K562 (cell line): ENCODE results near the gene DNAH10. TPM values are rescaled to one million over a fixed set of nuclear protein-coding genes. Genes with fewer than 3 reads are reported as not detected.

Experiments
- BCOR ChIP-seq: fragments of 450-650 bp; IDR thresholded peaks from 2 replicates; pipeline ENCODE4 v1.6.1; 2016
- ESRRA ChIP-seq: fragments of 450-650 bp; IDR thresholded peaks from 2 replicates; pipeline ENCODE4 v1.6.1; 2014; ENCODE audit warnings: low read depth, mild to moderate bottlenecking, moderate library complexity, borderline replicate concordance
- EWSR1 ChIP-seq: fragments of 450-650 bp; IDR thresholded peaks from 2 replicates; pipeline ENCODE4 v1.6.1; 2018; ENCODE audit warnings: borderline replicate concordance, mild to moderate bottlenecking, low read depth, moderate library complexity; ENCODE audit not compliant: partially characterized antibody
- GATAD2B ChIP-seq: fragments of 450-650 bp; IDR thresholded peaks from 2 replicates; pipeline ENCODE4 v1.6.1; 2017; ENCODE audit warnings: mild to moderate bottlenecking, borderline replicate concordance
- HIVEP1 ChIP-seq: fragments of 250-450 bp; sonication (Bioruptor Pico); IDR thresholded peaks from 2 replicates; pipeline ENCODE4 v1.4.0; 2020; ENCODE audit warnings: mild to moderate bottlenecking
- KLF16 ChIP-seq: IDR thresholded peaks from 2 replicates; pipeline ENCODE4 v1.6.1; 2016; ENCODE audit warnings: antibody characterized with exemption
- MEIS2 ChIP-seq: fragments of 450-650 bp; IDR thresholded peaks from 2 replicates; pipeline ENCODE4 v1.6.1; 2014; ENCODE audit warnings: mild to moderate bottlenecking; ENCODE audit not compliant: partially characterized antibody
- PML ChIP-seq: IDR thresholded peaks from 2 replicates; pipeline ENCODE4 v1.6.1; 2012; ENCODE audit warnings: low read length, inconsistent platforms
- PTBP1 ChIP-seq: fragments of 200-400 bp; formaldehyde crosslinking; IDR thresholded peaks from 2 replicates; pipeline ENCODE4 v1.6.1; 2017; ENCODE audit warnings: low read depth, low read length
- SOX6 ChIP-seq: fragments of 450-650 bp; IDR thresholded peaks from 2 replicates; pipeline ENCODE4 v1.6.1; 2014; ENCODE audit warnings: mild to moderate bottlenecking
- TAL1 ChIP-seq: fragments of 450-650 bp; IDR thresholded peaks from 2 replicates; pipeline ENCODE4 v1.6.1; 2016; ENCODE audit warnings: mild to moderate bottlenecking
- ZFP1 ChIP-seq: fragments of 450-650 bp; formaldehyde crosslinking; IDR thresholded peaks from 2 replicates; pipeline ENCODE4 v1.4.0; 2020; ENCODE audit warnings: mild to moderate bottlenecking, mixed read lengths
- ZNF316 ChIP-seq: fragments of 450-650 bp; IDR thresholded peaks from 2 replicates; pipeline ENCODE4 v1.6.1; 2016
- polyA plus RNA-seq, 8 experiments: library from polyadenylated mRNA; depleted of rRNA in 4 of 8; stranded (reverse) in 5 of 8; unstranded in 3 of 8; fragments of >200 nt; fragmentation: Nextera tagmentation in 2 of 8; fragmentation: Illumina TruSeq in 1 of 8; extraction: Ambion mirVana in 2 of 8; extraction: Trizol in 1 of 8; gene quantifications; 2 replicates each; pipeline versions ENCODE4 v1.2.1 to v1.2.3, GENCODE V29; 2011 to 2014; ENCODE audit warnings: inconsistent platforms in 1 of 8, missing spikeins in 1 of 8
- total RNA-seq, 7 experiments: library from RNA; depleted of rRNA in 6 of 7; stranded (reverse); fragments of >200 nt in 6 of 7; fragmentation: Illumina TruSeq in 2 of 7; extraction: Trizol in 2 of 7; gene quantifications; 2 replicates each; pipeline versions ENCODE4 v1.2.1 to v1.2.3, GENCODE V29; 2011 to 2021; ENCODE audit warnings: low replicate concordance in 1 of 7
- TF ChIP-seq, protein P1 (sequence below), 2 experiments: fragments of 450-650 bp in 1 of 2; sonication (generic) in 1 of 2; formaldehyde crosslinking in 1 of 2; IDR thresholded peaks in 1 of 2; conservative IDR thresholded peaks in 1 of 2; 2 replicates each; pipeline versions ENCODE4 v1.6.1 to v1.8.1; 2016 to 2023; ENCODE audit warnings: mild to moderate bottlenecking in 2 of 2, moderate library complexity in 2 of 2, inconsistent platforms in 1 of 2, missing genetic modification reagents in 1 of 2
- TF ChIP-seq, protein P2 (sequence below): fragments of 250-450 bp; sonication (Bioruptor Pico); IDR thresholded peaks from 2 replicates; pipeline ENCODE4 v1.5.0; 2021; ENCODE audit warnings: mild to moderate bottlenecking, moderate library complexity
- TF ChIP-seq, protein P3 (sequence below): fragments of 450-650 bp; IDR thresholded peaks from 2 replicates; pipeline ENCODE4 v1.6.1; 2017; ENCODE audit warnings: antibody characterized with exemption, mild to moderate bottlenecking
- TF ChIP-seq, protein P4 (sequence below): fragments of 450-650 bp; IDR thresholded peaks from 2 replicates; pipeline ENCODE4 v1.6.1; 2016
- TF ChIP-seq, protein P5 (sequence below): fragments of 450-650 bp; formaldehyde crosslinking; IDR thresholded peaks from 2 replicates; pipeline ENCODE4 v1.4.0; 2020; ENCODE audit warnings: mild to moderate bottlenecking, mixed read lengths

The DNAH10 gene
- total and polyA plus RNA-seq, 9 of the 15 experiments (the other 6 are each of a cell fraction or from before 2014, with no cell fraction given): 0.01 to 0.06 (median 0.04) TPM; not detected in 1

DNA sequence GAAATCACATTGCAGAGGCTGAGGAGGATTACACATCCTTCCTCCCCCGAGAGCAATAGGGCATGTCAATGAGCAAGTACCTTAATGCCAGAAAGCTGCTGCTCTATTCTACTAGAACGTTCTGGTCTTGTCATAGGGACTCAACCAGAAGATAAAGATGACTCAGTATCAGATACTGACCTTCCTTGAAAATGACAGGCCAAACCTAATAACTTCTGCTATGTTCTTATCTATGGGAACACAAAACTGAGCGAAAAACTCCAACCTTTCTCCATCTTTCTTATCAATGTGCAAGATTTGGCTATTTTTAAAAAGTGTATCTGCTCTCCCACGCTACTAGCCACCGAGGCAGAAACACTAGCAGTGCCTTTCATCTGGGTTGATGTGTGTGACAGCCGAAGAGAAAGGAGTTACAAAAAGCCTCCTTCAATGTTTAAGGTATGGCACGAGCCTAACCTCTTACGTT lies 205.1 kb downstream of the DNAH10 start (continued):
- peak; percentile 11; the same call in 1 of the 2 replicates for TF ChIP-seq BCOR
- no peak for TF ChIP-seq HIVEP1 (CRISPR knock-in tag)
- TF ChIP-seq GATAD2B: peak; percentile 46; the same call in 1 of the 2 replicates
- TF ChIP-seq MEIS2: peak; percentile 69
- TF ChIP-seq PTBP1: no peak
- TF ChIP-seq ESRRA: peak; percentile 69
- peak; percentile 73; the same call in 1 of the 2 replicates for TF ChIP-seq SOX6
- no peak for TF ChIP-seq ZFP1 (CRISPR knock-in tag)
- TF ChIP-seq, protein P1, sequence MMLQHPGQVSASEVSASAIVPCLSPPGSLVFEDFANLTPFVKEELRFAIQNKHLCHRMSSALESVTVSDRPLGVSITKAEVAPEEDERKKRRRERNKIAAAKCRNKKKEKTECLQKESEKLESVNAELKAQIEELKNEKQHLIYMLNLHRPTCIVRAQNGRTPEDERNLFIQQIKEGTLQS (IDR thresholded peaks at IDR 0.05): peak; percentile 76
- TF ChIP-seq, protein P1 (CRISPR knock-in tag; conservative IDR thresholded peaks at IDR 0.05): no peak
- TF ChIP-seq, protein P2, sequence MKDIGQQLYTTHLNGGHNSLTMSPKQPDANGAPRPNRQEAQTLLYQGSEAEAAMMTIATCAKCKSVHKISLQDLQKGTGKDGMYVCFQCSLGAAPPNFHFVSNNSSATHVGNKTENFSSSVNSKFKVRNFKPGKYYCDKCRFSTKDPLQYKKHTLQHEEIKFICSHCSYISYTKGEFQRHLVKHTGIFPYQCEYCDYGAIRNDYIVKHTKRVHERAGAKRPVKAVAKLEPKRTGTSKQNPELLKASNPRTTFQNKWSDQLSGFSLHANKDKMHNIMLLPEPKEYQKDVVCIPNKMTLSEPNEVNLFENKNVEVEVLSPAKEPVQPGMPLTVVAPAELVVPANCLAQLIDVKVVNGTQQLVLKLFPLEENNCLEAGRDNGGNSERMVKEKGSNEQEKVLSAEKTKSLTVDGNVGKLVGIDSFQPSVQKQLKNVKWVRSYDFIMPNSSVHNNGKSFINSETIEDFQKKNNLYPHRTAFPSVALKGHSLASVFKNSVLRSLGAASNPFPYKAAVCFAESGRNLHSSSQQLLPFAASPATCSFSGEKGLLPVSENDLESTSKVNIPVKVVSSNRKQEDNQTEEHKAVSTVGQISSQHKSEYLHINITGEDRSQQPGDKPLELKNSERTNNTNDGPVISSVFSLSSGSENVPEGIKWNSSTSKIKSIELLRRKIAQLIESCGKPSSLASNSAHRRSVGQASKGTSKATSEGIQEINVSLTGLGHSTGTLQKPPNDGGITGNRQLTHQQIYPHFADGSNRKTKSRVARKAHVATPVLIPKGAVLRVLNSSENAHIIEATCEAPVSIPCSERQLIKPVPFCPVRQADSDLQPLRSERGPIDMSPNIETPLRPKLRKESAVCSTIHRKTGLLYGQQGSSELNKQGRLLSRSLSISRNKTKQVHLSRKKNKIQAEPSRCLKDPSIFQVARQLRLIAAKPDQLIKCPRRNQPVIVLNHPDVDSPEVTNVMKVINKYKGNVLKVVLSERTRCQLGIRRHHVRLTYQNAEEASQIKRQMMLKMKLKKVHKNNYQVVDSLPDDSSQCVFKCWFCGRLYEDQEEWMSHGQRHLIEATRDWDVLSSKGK (CRISPR knock-in tag): no peak
- peak; percentile 50 for TF ChIP-seq TAL1
- peak; percentile 70 for TF ChIP-seq KLF16
- TF ChIP-seq, protein P3, sequence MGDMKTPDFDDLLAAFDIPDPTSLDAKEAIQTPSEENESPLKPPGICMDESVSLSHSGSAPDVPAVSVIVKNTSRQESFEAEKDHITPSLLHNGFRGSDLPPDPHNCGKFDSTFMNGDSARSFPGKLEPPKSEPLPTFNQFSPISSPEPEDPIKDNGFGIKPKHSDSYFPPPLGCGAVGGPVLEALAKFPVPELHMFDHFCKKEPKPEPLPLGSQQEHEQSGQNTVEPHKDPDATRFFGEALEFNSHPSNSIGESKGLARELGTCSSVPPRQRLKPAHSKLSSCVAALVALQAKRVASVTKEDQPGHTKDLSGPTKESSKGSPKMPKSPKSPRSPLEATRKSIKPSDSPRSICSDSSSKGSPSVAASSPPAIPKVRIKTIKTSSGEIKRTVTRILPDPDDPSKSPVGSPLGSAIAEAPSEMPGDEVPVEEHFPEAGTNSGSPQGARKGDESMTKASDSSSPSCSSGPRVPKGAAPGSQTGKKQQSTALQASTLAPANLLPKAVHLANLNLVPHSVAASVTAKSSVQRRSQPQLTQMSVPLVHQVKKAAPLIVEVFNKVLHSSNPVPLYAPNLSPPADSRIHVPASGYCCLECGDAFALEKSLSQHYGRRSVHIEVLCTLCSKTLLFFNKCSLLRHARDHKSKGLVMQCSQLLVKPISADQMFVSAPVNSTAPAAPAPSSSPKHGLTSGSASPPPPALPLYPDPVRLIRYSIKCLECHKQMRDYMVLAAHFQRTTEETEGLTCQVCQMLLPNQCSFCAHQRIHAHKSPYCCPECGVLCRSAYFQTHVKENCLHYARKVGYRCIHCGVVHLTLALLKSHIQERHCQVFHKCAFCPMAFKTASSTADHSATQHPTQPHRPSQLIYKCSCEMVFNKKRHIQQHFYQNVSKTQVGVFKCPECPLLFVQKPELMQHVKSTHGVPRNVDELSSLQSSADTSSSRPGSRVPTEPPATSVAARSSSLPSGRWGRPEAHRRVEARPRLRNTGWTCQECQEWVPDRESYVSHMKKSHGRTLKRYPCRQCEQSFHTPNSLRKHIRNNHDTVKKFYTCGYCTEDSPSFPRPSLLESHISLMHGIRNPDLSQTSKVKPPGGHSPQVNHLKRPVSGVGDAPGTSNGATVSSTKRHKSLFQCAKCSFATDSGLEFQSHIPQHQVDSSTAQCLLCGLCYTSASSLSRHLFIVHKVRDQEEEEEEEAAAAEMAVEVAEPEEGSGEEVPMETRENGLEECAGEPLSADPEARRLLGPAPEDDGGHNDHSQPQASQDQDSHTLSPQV: 0 out of 2 replicates have a peak, but pooled peaks have one; percentile 21
- TF ChIP-seq, protein P4, sequence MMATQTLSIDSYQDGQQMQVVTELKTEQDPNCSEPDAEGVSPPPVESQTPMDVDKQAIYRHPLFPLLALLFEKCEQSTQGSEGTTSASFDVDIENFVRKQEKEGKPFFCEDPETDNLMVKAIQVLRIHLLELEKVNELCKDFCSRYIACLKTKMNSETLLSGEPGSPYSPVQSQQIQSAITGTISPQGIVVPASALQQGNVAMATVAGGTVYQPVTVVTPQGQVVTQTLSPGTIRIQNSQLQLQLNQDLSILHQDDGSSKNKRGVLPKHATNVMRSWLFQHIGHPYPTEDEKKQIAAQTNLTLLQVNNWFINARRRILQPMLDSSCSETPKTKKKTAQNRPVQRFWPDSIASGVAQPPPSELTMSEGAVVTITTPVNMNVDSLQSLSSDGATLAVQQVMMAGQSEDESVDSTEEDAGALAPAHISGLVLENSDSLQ: peak; percentile 80
- TF ChIP-seq ZNF316: peak; percentile 28; the same call in 1 of the 2 replicates
- no peak for TF ChIP-seq EWSR1
- TF ChIP-seq PML: peak; percentile 43; the same call in 1 of the 2 replicates
- TF ChIP-seq, protein P5, sequence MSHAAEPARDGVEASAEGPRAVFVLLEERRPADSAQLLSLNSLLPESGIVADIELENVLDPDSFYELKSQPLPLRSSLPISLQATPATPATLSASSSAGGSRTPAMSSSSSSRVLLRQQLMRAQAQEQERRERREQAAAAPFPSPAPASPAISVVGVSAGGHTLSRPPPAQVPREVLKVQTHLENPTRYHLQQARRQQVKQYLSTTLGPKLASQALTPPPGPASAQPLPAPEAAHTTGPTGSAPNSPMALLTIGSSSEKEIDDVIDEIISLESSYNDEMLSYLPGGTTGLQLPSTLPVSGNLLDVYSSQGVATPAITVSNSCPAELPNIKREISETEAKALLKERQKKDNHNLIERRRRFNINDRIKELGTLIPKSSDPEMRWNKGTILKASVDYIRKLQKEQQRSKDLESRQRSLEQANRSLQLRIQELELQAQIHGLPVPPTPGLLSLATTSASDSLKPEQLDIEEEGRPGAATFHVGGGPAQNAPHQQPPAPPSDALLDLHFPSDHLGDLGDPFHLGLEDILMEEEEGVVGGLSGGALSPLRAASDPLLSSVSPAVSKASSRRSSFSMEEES: no peak
